ENCODE results near the gene CECR2.

- TF ChIP-seq CTCF (IDR thresholded peaks at IDR 0.05): no peak
- TF ChIP-seq POLR2A (IDR thresholded peaks at IDR 0.05): no peak
These were observed 179.9 kb downstream of the CECR2 start for GRCh38 chr22:17549183-17549582.
